Spinal cord (tissue), 10 donors: ENCODE results near the gene TSC2. TPM values are rescaled to one million over a fixed set of nuclear protein-coding genes. Genes with fewer than 3 reads are reported as not detected.

ENCODE experiments used
- DNase-seq, 6 donors: peaks; one replicate each; pipeline versions ENCODE4 v3.0.0 to v3.0.0-alpha.2; 2013 to 2015; ENCODE audit warnings: low spot score in 6 of 6, low read depth in 4 of 6
- H3K27ac ChIP-seq: one replicate; pipeline ENCODE4 v1.5.1; 2013; ENCODE audit warnings: low read depth, low read length, control low read depth
- H3K27me3 ChIP-seq: one replicate; pipeline ENCODE4 v1.6.1; 2013; ENCODE audit warnings: low read length; ENCODE audit not compliant: control insufficient read depth, insufficient read depth
- H3K36me3 ChIP-seq: one replicate; pipeline ENCODE4 v1.6.1; 2013; ENCODE audit warnings: low read length; ENCODE audit not compliant: control insufficient read depth, insufficient read depth
- H3K4me1 ChIP-seq: one replicate; pipeline ENCODE4 v1.6.1; 2013; ENCODE audit warnings: low read length; ENCODE audit not compliant: control insufficient read depth, insufficient read depth
- H3K4me3 ChIP-seq: one replicate; pipeline ENCODE4 v1.5.1; 2013; ENCODE audit warnings: low read depth, low read length, control low read depth
- H3K9me3 ChIP-seq: one replicate; pipeline ENCODE4 v1.6.1; 2013; ENCODE audit warnings: low read length; ENCODE audit not compliant: control insufficient read depth, insufficient read depth
- WGBS: methylation state at CpG from one replicate; pipeline ENCODE4 v1.1.5; 2013; ENCODE audit warnings: missing lambda C conversion rate; ENCODE audit not compliant: insufficient coverage; 5-methylcytosine and 5-hydroxymethylcytosine counted together
- polyA plus RNA-seq, 2 donors: library from polyadenylated mRNA; unstranded; fragments of 120-200 nt; gene quantifications; one replicate each; pipeline ENCODE4 v1.2.1, GENCODE V29; 2013; ENCODE audit not compliant: insufficient read length in 2 of 2
- total RNA-seq, 2 donors: library from RNA; depleted of rRNA in 1 of 2; stranded (reverse); fragments of 120-200 nt in 1 of 2; fragments of >200 nt in 1 of 2; gene quantifications; one replicate each; pipeline versions ENCODE4 v1.2.3 to v1.2.4, GENCODE V29; 2013 to 2014
- donor health status: healthy.

Gene TSC2
- total and polyA plus RNA-seq, 4 donors, result 39.6 to 231 (median 117) TPM

DNA sequence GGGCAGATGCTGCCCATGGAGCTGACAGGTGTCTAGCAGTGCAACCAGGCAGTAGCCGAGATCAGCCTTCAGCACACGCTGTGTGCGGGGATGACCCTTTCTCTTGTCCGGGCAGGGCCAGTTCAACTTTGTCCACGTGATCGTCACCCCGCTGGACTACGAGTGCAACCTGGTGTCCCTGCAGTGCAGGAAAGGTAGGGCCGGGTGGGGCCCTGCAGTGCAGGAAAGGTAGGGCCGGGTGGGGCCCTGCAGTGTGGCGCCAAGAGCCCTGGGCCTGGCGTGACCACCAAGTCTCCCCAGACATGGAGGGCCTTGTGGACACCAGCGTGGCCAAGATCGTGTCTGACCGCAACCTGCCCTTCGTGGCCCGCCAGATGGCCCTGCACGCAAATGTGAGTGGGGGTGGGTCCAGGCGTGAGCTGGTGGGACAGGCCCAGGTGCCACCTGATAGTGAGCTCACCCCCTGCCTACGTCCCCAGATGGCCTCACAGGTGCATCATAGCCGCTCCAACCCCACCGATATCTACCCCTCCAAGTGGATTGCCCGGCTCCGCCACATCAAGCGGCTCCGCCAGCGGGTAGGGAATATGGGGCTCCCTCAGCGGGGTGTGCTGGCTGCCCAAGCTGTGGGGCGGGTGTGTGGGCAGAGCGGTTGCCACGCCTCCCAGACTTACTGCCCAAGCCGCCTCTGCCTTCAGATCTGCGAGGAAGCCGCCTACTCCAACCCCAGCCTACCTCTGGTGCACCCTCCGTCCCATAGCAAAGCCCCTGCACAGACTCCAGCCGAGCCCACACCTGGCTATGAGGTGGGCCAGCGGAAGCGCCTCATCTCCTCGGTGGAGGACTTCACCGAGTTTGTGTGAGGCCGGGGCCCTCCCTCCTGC lies 40.2 kb downstream of the TSC2 start:
- DNase-seq, result no peak
- Histone ChIP-seq H3K27me3 (no peaks in the 10 kb centered on the region), H3K4me3 (no peak overlapping the region), H3K4me1 (peaks cover 14% of the 10 kb centered on the region), H3K27ac (no peak overlapping the region), H3K36me3 (peaks cover 95% of the 10 kb centered on the region), H3K9me3 (no peaks in the 10 kb centered on the region)
- WGBS, result 93% methylated on average over 34 of the region's 41 CpGs

GRCh38 chr16:2088759-2089358 lies 41.1 kb downstream of the TSC2 start:
- H3K27me3 ChIP-seq, result no peaks in the 10 kb centered on the region
- WGBS, result 92% methylated on average over 9 of the region's 20 CpGs
- DNase-seq, result no peak
- H3K36me3 ChIP-seq, result peaks cover 95% of the 10 kb centered on the region
- H3K4me1 ChIP-seq, result peaks cover 14% of the 10 kb centered on the region
- H3K9me3 ChIP-seq, result no peaks in the 10 kb centered on the region
- H3K4me3 ChIP-seq, result no peak overlapping the region
- no peak overlapping the region for H3K27ac ChIP-seq

- H3K36me3 ChIP-seq, result peaks cover 95% of the 10 kb centered on the region
- H3K27ac ChIP-seq, result no peak overlapping the region
- no peaks in the 10 kb centered on the region for H3K27me3 ChIP-seq
- no peak for DNase-seq
- H3K9me3 ChIP-seq, result no peaks in the 10 kb centered on the region
- 91% methylated on average over 41 of the region's 44 CpGs for WGBS
- peaks cover 14% of the 10 kb centered on the region for H3K4me1 ChIP-seq
- no peak overlapping the region for H3K4me3 ChIP-seq
These were observed 42.1 kb downstream of the TSC2 start for GRCh38 chr16:2089706-2090480.

- H3K27me3 ChIP-seq, result no peaks in the 10 kb centered on the region
- no peak overlapping the region for H3K27ac ChIP-seq
- DNase-seq, result no peak
- H3K4me1 ChIP-seq, result peaks cover 14% of the 10 kb centered on the region
- H3K9me3 ChIP-seq, result no peaks in the 10 kb centered on the region
- 89% methylated on average over 14 of the region's 14 CpGs for WGBS
- no peak overlapping the region for H3K4me3 ChIP-seq
- H3K36me3 ChIP-seq, result peaks cover 95% of the 10 kb centered on the region
These were observed 42.6 kb downstream of the TSC2 start for GRCh38 chr16:2090481-2090776.

DNA sequence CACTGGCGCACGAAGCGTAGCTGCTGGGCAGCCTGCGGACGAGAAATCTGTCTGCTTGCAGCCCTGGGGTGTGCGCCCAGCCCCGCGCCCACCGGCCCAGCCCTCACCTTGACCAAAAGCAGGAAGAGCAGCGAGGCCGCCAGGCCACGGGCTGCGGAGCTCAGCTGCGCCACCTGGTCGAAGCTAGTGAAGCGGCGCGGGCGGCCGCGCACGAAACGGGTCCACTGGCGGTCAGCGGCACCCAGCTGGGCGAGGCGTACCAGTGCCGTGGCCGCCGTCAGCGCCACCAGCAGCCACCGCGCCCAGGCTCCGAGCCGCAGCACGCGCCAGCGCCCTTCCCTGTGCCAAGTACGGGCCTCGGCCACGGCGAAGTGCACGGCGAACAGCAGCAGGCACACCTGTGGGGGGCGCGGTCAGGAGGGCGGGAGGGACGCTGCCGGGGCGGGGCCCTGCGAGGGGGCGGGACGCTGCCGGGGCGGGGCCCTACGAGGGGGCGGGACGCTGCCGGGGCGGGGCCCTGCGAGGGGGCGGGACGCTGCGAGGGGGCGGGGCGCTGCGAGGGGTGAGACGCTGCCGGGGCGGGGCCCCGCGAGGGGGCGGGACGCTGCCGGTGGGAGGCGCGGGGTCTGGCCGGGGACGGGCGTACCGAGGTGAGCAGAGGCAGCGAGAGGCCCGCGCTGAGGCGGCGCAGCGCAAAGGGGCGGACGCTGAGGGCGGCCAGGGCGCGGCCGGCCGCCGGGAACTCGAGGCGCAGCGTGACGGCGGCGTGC lies 43.2 kb downstream of the TSC2 start:
- Histone ChIP-seq H3K9me3 (no peaks in the 10 kb centered on the region), H3K36me3 (peaks cover 94% of the 10 kb centered on the region), H3K4me1 (peaks cover 14% of the 10 kb centered on the region), H3K27me3 (no peaks in the 10 kb centered on the region), H3K27ac (no peak overlapping the region), H3K4me3 (no peak overlapping the region)
- DNase-seq, result peak in 3 of 6 donors; percentile 7 to 78 (median 74)
- 24% methylated on average over 98 of the region's 101 CpGs for WGBS

DNA sequence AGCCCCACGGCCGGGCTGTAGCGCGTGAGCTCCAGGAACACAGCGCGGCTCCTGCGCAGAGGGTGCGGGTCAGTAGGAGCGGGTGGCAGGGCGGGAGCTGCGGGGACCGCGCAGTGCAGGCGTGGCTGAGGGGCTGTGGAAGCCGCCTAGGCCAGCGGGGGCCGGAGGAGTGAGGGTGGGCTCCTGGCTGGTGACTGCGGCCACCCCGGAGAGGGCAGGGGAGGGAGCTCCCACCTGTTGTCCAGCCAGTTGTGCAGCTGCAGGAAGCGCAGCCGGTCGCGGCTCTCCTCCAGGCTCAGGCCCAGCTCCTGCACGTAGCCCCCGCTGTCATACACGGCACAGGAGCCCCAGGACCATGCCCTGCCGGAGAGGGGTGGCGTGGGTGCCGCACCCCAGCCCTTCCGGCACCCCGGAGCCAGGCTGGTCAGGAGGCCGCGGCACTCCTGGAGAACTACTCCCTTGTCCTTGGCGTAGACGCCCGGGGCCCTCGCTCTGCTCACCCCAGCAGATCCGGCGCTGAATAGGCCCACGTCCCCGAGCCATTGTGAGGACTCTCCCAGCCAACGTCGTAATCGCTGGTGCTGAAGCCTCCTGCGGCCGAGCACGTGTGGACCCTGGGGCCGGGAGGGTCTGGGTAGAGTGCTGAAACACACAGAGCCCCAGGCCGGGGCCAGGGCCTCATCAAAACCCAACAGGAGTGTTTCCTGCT lies 43.9 kb downstream of the TSC2 start:
- no peaks in the 10 kb centered on the region for H3K9me3 ChIP-seq
- H3K27me3 ChIP-seq, result no peaks in the 10 kb centered on the region
- peak overlapping the region; percentile 5 for H3K4me3 ChIP-seq
- H3K36me3 ChIP-seq, result peaks cover 94% of the 10 kb centered on the region
- 45% methylated on average over 49 of the region's 49 CpGs for WGBS
- no peak for DNase-seq
- H3K4me1 ChIP-seq, result peaks cover 14% of the 10 kb centered on the region
- H3K27ac ChIP-seq, result no peak overlapping the region

GRCh38 chr16:2092256-2092620 lies 44.5 kb downstream of the TSC2 start:
- no peak overlapping the region for H3K4me3 ChIP-seq
- no peaks in the 10 kb centered on the region for H3K27me3 ChIP-seq
- H3K9me3 ChIP-seq, result no peaks in the 10 kb centered on the region
- DNase-seq, result no peak
- whole genome bisulfite sequencing, result 86% methylated on average over 14 of the region's 16 CpGs
- peaks cover 94% of the 10 kb centered on the region for H3K36me3 ChIP-seq
- H3K4me1 ChIP-seq, result peaks cover 14% of the 10 kb centered on the region
- H3K27ac ChIP-seq, result no peak overlapping the region

DNA sequence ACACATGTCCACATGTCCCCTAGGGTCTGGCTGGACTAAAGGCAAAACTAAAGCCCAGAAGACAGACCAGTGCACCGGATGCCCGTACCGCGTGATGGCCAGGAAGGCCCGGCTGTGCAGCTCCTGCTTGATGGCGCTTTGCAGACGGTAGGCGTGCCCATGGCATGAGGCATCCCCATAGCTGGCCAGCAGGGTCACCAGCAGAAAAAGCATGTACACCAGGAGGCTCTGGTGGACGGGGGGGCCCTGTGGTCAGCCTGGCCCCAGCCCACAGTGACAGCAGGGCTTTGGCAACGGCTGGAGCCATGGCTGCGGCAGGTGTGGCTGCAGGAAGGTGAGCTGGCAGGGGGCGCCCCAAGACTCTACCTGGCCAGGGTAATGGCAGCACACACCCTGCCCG lies 45.1 kb downstream of the TSC2 start:
- Histone ChIP-seq H3K4me3 (no peak overlapping the region), H3K9me3 (no peaks in the 10 kb centered on the region), H3K27me3 (no peaks in the 10 kb centered on the region), H3K36me3 (peaks cover 94% of the 10 kb centered on the region), H3K27ac (no peak overlapping the region), H3K4me1 (peaks cover 14% of the 10 kb centered on the region)
- WGBS, result 95% methylated on average over 13 of the region's 13 CpGs
- no peak for DNase-seq

DNA sequence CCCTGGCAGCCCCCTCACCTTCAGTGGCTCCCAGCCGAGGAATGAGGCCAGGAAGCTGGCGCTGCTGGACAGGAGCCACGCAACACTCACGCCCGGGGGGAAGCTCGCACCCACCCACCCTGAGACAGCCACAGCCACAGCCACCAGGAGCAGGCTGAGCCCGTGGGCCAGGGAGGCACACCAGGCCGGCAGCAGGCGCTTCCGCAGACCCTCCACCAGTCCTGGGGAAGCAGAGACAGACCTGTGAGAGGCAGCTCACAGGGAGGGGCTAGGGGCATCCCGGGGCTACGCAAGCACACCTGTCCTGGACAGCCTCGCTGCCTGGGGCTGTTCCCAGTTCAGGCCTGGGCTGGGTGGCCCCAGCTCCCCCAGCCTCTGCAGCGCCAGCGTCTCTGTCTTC lies 46.0 kb downstream of the TSC2 start:
- no peak for DNase-seq
- H3K27ac ChIP-seq, result no peak overlapping the region
- H3K27me3 ChIP-seq, result no peaks in the 10 kb centered on the region
- H3K9me3 ChIP-seq, result no peaks in the 10 kb centered on the region
- no peak overlapping the region for H3K4me3 ChIP-seq
- peaks cover 14% of the 10 kb centered on the region for H3K4me1 ChIP-seq
- peaks cover 87% of the 10 kb centered on the region for H3K36me3 ChIP-seq
- 95% methylated on average over 15 of the region's 15 CpGs for WGBS
